ENCODE data around the gene SLC39A11. TPM values are rescaled to one million over a fixed set of nuclear protein-coding genes. Genes with fewer than 3 reads are reported as not detected.

The SLC39A11 gene
- total and polyA plus RNA-seq, 2 donors (not counting 1 experiment from before 2014, with no cell fraction given), result 12.7 to 27.4 TPM

GRCh38 chr17:73105431-73105830, 12.9 kb upstream of the SLC39A11 start:
- Histone ChIP-seq H3K36me3 (ENCODE audit: control insufficient read depth, insufficient read depth, low read length) (no peaks in the 10 kb centered on the region), H3K79me2 (ENCODE audit: control insufficient read depth, insufficient read depth, low read length) (no peaks in the 10 kb centered on the region), H4K20me1 (ENCODE audit: control insufficient read depth, extremely low read depth, insufficient read depth, low read length) (no peaks in the 10 kb centered on the region), H3K9me3 (ENCODE audit: control insufficient read depth, insufficient read depth, low read depth, low read length) (no peaks in the 10 kb centered on the region), H3K9ac (ENCODE audit: insufficient read depth, low read length) (no peak overlapping the region), H3K4me2 (ENCODE audit: extremely low read depth, insufficient read depth, low read length) (no peak overlapping the region), H3K4me1 (ENCODE audit: control insufficient read depth, extremely low read depth, insufficient read depth, low read length) (no peaks in the 10 kb centered on the region), H3K27ac (ENCODE audit: insufficient read depth, low read length) (no peak overlapping the region), H2AFZ (ENCODE audit: low read length) (no peak overlapping the region), H3K4me3 (replicated peaks in 1 of 4; ENCODE audit: control extremely low read depth in 1 of 4, insufficient read depth in 1 of 4, low read depth in 3 of 4, low read length in 4 of 4) (no peak overlapping the region), H3K27me3 (ENCODE audit: control insufficient read depth, insufficient read depth, low read length) (no peaks in the 10 kb centered on the region)
- TF ChIP-seq EZH2 (IDR thresholded peaks at IDR 0.05; ENCODE audit: low read length, missing control alignments), result no peak
- no peak for TF ChIP-seq CTCF (conservative IDR thresholded peaks at IDR 0.05 in 1 of 2, IDR thresholded peaks at IDR 0.05 in 1 of 2; ENCODE audit: low read depth in 1 of 2, low read length in 2 of 2)
- no peak for DNase-seq (ENCODE audit: low read depth in 2 of 2)

- DNase-seq (ENCODE audit: low read depth in 2 of 2), result no peak
- no peak overlapping the region for H3K4me3 ChIP-seq (replicated peaks in 1 of 4; ENCODE audit: control extremely low read depth in 1 of 4, insufficient read depth in 1 of 4, low read depth in 3 of 4, low read length in 4 of 4)
- no peak overlapping the region for H2AFZ ChIP-seq (ENCODE audit: low read length)
- no peaks in the 10 kb centered on the region for H3K4me1 ChIP-seq (ENCODE audit: control insufficient read depth, extremely low read depth, insufficient read depth, low read length)
- H3K27me3 ChIP-seq (ENCODE audit: control insufficient read depth, insufficient read depth, low read length), result no peaks in the 10 kb centered on the region
- no peak overlapping the region for H3K9ac ChIP-seq (ENCODE audit: insufficient read depth, low read length)
- H3K9me3 ChIP-seq (ENCODE audit: control insufficient read depth, insufficient read depth, low read depth, low read length), result no peaks in the 10 kb centered on the region
- no peaks in the 10 kb centered on the region for H3K36me3 ChIP-seq (ENCODE audit: control insufficient read depth, insufficient read depth, low read length)
- H3K27ac ChIP-seq (ENCODE audit: insufficient read depth, low read length), result no peak overlapping the region
- no peaks in the 10 kb centered on the region for H4K20me1 ChIP-seq (ENCODE audit: control insufficient read depth, extremely low read depth, insufficient read depth, low read length)
- no peaks in the 10 kb centered on the region for H3K79me2 ChIP-seq (ENCODE audit: control insufficient read depth, insufficient read depth, low read length)
- no peak overlapping the region for H3K4me2 ChIP-seq (ENCODE audit: extremely low read depth, insufficient read depth, low read length)
- TF ChIP-seq EZH2 (IDR thresholded peaks at IDR 0.05; ENCODE audit: low read length, missing control alignments), result no peak
Measured at GRCh38 chr17:73104450-73104849, 12.0 kb upstream of the SLC39A11 start.

- no peaks in the 10 kb centered on the region for H3K79me2 ChIP-seq (ENCODE audit: control insufficient read depth, insufficient read depth, low read length)
- DNase-seq (ENCODE audit: low read depth in 2 of 2), result peak; percentile 8 to 22
- H3K9ac ChIP-seq (ENCODE audit: insufficient read depth, low read length), result no peak overlapping the region
- H3K4me1 ChIP-seq (ENCODE audit: control insufficient read depth, extremely low read depth, insufficient read depth, low read length), result no peaks in the 10 kb centered on the region
- H3K27ac ChIP-seq (ENCODE audit: insufficient read depth, low read length), result no peak overlapping the region
- H2AFZ ChIP-seq (ENCODE audit: low read length), result no peak overlapping the region
- no peak overlapping the region for H3K4me3 ChIP-seq (replicated peaks in 1 of 4; ENCODE audit: control extremely low read depth in 1 of 4, insufficient read depth in 1 of 4, low read depth in 3 of 4, low read length in 4 of 4)
- no peak for TF ChIP-seq EZH2 (IDR thresholded peaks at IDR 0.05; ENCODE audit: low read length, missing control alignments)
- no peak for TF ChIP-seq CTCF (conservative IDR thresholded peaks at IDR 0.05 in 1 of 2, IDR thresholded peaks at IDR 0.05 in 1 of 2; ENCODE audit: low read depth in 1 of 2, low read length in 2 of 2)
- no peaks in the 10 kb centered on the region for H3K27me3 ChIP-seq (ENCODE audit: control insufficient read depth, insufficient read depth, low read length)
- H4K20me1 ChIP-seq (ENCODE audit: control insufficient read depth, extremely low read depth, insufficient read depth, low read length), result no peaks in the 10 kb centered on the region
- H3K36me3 ChIP-seq (ENCODE audit: control insufficient read depth, insufficient read depth, low read length), result no peaks in the 10 kb centered on the region
- H3K9me3 ChIP-seq (ENCODE audit: control insufficient read depth, insufficient read depth, low read depth, low read length), result no peaks in the 10 kb centered on the region
- no peak overlapping the region for H3K4me2 ChIP-seq (ENCODE audit: extremely low read depth, insufficient read depth, low read length)
Measured at GRCh38 chr17:73103641-73104335, 11.3 kb upstream of the SLC39A11 start.

Data from fibroblast of lung (primary cell).